ENCODE results near the gene TACC2.

DNA sequence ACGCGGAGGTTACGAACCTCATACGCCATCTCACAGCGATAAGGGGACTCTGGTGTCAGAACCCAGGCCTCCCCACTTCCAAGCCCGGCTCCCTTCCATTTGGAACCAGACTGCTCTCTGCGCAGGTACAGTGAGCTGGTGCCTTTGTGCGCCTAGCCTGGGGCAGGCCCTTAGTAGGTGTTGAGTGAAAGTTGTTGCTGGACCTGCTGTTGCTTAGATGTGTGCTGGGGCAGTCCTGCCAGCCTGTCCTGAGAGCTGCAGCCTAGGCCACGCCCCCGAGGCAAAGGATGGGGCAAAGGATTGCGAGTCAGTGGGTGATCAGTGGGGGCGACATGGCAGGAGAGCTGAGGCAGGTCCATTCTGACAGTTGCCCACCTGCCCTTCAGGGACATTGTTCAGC is 209.7 kb downstream of the TACC2 start:
- TF ChIP-seq, protein P1, sequence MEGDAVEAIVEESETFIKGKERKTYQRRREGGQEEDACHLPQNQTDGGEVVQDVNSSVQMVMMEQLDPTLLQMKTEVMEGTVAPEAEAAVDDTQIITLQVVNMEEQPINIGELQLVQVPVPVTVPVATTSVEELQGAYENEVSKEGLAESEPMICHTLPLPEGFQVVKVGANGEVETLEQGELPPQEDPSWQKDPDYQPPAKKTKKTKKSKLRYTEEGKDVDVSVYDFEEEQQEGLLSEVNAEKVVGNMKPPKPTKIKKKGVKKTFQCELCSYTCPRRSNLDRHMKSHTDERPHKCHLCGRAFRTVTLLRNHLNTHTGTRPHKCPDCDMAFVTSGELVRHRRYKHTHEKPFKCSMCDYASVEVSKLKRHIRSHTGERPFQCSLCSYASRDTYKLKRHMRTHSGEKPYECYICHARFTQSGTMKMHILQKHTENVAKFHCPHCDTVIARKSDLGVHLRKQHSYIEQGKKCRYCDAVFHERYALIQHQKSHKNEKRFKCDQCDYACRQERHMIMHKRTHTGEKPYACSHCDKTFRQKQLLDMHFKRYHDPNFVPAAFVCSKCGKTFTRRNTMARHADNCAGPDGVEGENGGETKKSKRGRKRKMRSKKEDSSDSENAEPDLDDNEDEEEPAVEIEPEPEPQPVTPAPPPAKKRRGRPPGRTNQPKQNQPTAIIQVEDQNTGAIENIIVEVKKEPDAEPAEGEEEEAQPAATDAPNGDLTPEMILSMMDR (IDR thresholded peaks at IDR 0.05): no peak
- no peak for TF ChIP-seq POLR2A (IDR thresholded peaks at IDR 0.05)
